Bronchial epithelial cell (primary cell): ENCODE measurements around the gene TAMALIN. TPM values are rescaled to one million over a fixed set of nuclear protein-coding genes. Genes with fewer than 3 reads are reported as not detected.

Source experiments
- DNase-seq: peaks from one replicate; pipeline ENCODE4 v3.0.0-alpha.2; 2010; ENCODE audit warnings: low read depth
- FAIRE-seq: peaks from 2 replicates; lab custom pipeline; 2011; peaks lifted over from hg19 to GRCh38; lab: Jason Lieb, UNC
- H3K27me3 ChIP-seq: 2 replicates; pipeline ENCODE4 v1.5.1; 2011; ENCODE audit warnings: low read length; ENCODE audit not compliant: control insufficient read depth, insufficient read depth
- H3K36me3 ChIP-seq: 2 replicates; pipeline ENCODE4 v1.5.1; 2011; ENCODE audit warnings: low read length; ENCODE audit not compliant: control insufficient read depth, insufficient read depth
- H3K4me3 ChIP-seq: 2 replicates; pipeline ENCODE4 v1.5.1; 2011; ENCODE audit warnings: mild to moderate bottlenecking, low read depth, low read length, control low read depth
- total RNA-seq: library from RNA; depleted of rRNA; stranded (reverse); fragments of >200 nt; gene quantifications from 2 replicates; pipeline ENCODE4 v1.2.1, GENCODE V29; 2014
- TF ChIP-seq, protein P1 (sequence below): IDR thresholded peaks from 2 replicates; pipeline ENCODE4 v1.5.1; 2011; ENCODE audit warnings: mild to moderate bottlenecking, moderate library complexity, low read length, control low read depth, inconsistent platforms; ENCODE audit not compliant: insufficient read depth, severe bottlenecking

Gene TAMALIN
- total RNA-seq, 1 donor from 2014 or later = not detected

DNA sequence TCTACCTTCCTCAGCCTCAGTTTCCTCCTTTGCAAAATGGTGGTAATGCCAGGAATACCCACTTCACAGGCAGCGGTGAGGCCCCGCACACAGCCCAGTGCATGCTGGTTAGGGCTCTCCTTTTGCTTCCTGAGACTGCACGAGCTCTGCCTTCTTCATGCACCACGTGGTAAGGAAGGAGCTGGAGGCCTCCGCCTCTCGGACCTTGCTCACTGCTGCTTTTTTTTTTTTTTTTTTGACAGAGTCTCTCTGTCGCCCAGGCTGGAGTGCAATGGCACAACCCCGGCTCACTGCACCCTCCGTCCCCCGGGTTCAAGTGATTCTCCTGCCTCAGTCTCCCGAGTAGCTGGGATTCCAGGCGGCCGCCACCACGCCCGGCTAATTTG, 18.1 kb downstream of the TAMALIN start:
- TF ChIP-seq, protein P1, sequence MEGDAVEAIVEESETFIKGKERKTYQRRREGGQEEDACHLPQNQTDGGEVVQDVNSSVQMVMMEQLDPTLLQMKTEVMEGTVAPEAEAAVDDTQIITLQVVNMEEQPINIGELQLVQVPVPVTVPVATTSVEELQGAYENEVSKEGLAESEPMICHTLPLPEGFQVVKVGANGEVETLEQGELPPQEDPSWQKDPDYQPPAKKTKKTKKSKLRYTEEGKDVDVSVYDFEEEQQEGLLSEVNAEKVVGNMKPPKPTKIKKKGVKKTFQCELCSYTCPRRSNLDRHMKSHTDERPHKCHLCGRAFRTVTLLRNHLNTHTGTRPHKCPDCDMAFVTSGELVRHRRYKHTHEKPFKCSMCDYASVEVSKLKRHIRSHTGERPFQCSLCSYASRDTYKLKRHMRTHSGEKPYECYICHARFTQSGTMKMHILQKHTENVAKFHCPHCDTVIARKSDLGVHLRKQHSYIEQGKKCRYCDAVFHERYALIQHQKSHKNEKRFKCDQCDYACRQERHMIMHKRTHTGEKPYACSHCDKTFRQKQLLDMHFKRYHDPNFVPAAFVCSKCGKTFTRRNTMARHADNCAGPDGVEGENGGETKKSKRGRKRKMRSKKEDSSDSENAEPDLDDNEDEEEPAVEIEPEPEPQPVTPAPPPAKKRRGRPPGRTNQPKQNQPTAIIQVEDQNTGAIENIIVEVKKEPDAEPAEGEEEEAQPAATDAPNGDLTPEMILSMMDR = no peak
- Histone ChIP-seq H3K4me3 (no peak overlapping the region), H3K27me3 (peaks cover 8% of the 10 kb centered on the region), H3K36me3 (no peaks in the 10 kb centered on the region)
- DNase-seq (no peak), FAIRE-seq (no peak)

DNA sequence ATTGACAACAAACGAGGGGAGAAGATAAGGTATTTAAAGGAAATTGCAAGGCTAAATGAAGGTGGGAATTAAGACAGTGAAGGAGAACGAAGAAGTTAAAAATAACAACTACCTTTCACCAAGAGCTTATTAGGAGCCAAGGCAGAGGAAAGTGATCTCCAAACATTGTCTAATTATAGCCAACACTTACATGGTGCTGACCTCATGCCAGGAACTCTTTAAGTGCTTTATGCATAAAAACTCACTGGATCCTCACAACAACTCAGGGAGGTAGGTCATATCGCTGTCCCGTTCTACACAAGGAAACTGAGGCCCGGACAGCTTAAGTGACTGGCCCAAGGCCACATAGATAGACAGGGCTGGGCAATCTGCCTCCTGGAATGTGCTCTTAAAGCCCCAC, 19.5 kb downstream of the TAMALIN start:
- Histone ChIP-seq H3K36me3 (no peaks in the 10 kb centered on the region), H3K4me3 (no peak overlapping the region), H3K27me3 (peaks cover 8% of the 10 kb centered on the region)
- DNase-seq (no peak), FAIRE-seq (no peak)
- TF ChIP-seq, protein P1 = no peak

DNA sequence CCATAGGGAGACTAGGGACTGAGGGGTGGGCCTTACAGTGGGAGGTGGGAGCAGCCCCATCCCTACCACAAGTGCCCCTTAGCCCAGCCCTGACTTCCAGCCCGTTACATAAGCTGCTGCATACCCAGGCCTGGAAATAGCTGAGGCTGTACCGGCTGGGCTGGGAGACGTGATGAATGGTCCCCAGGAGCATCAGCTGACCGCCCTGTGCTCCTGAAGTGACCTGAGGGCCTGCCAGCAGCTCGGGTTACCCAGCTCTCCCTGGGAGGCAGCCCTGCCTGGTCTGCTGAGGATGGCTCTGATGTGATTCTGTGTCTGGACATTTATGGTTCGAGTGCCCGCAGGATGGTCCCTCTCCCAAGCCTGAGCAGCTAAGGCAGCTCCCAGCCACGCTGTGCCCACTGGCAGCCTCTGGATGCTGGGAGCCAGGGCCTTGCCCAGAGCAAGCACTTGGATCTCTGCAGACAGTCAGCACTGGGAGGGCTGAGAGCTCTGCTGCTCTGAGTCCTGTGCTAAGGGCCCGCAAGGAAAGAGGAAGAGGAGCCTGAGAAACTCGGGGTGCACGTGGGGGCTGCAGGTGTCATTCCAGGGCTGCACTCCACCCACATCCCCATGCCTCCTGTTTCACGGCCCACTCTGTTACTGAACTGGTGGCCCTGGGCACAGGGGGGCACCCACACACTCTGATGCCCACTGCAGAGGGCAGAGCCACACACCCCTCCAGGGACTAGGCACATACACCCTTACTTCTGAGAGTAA, 20.5 kb downstream of the TAMALIN start:
- FAIRE-seq (no peak), DNase-seq (no peak)
- Histone ChIP-seq H3K27me3 (peaks cover 8% of the 10 kb centered on the region), H3K36me3 (no peaks in the 10 kb centered on the region), H3K4me3 (no peak overlapping the region)
- TF ChIP-seq, protein P1 = no peak

DNA sequence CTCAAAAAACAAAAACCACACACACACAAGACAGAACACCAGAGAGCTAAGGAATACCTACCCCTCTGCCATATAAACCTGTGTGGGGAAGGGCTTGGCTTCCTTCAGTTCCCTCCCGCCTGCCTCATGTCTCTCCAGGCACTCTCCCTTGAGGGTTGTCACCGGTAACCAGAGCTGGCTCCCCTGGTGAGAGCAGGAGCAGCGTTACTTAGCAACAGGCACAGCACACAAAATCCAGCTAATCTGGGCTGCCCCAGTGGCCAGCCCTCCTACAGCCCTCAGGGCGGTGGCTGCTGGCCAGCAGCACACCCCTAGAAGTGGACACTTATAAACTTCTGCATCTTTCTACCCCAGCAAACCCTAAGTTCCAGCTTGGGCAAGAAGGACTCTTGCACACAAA, 22.9 kb downstream of the TAMALIN start:
- FAIRE-seq (no peak), DNase-seq (no peak)
- peaks cover 2% of the 10 kb centered on the region for H3K27me3 ChIP-seq
- H3K4me3 ChIP-seq = no peak overlapping the region
- no peaks in the 10 kb centered on the region for H3K36me3 ChIP-seq
- TF ChIP-seq, protein P1 = no peak

DNA sequence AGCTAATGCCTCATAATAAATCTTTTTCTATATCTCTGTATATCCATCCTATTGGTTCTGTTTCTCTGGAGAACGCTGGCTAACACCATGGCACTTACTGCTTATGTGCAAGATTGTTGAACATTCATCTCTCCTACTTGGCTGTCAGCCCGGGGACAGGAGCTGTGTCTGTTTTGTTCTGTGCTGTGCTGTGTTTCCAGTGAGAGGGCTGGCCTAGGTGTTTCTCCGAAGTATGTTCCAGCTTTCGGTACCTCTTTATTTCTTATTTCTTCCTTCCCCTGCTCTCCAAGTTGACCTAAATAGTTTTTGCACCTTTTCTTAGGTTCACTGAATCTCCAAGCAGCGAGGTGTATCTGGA, 25.7 kb downstream of the TAMALIN start:
- H3K4me3 ChIP-seq = peak overlapping the region; percentile 21
- no peaks in the 10 kb centered on the region for H3K36me3 ChIP-seq
- peaks cover 2% of the 10 kb centered on the region for H3K27me3 ChIP-seq
- DNase-seq = peak; percentile 39
- TF ChIP-seq, protein P1 = no peak
- no peak for FAIRE-seq
